ENCODE data around the gene POLK.

GRCh38 chr5:75468593-75468992 is 43.1 kb upstream of the POLK start:
- TF ChIP-seq EZH2 (IDR thresholded peaks at IDR 0.05; ENCODE audit: insufficient read depth, poor library complexity, severe bottlenecking) = no peak
- TF ChIP-seq EZH2phosphoT487 (IDR thresholded peaks at IDR 0.05; ENCODE audit: insufficient read depth, low read depth) = no peak
